Endothelial cell of umbilical vein (primary cell): Measurements from ENCODE around the gene ANTXRL.

Experiments
- EZH2 ChIP-seq: IDR thresholded peaks from 2 replicates; pipeline ENCODE4 v1.6.1; 2012; ENCODE audit warnings: borderline replicate concordance, low read depth, mild to moderate bottlenecking, moderate library complexity, low read length, inconsistent platforms; ENCODE audit not compliant: severe bottlenecking
- POLR2A ChIP-seq: IDR thresholded peaks from 2 replicates; pipeline ENCODE4 v1.6.1; 2012; ENCODE audit warnings: low read depth, mild to moderate bottlenecking, control low read depth, low read length
- POLR2AphosphoS5 ChIP-seq: IDR thresholded peaks from 2 replicates; pipeline ENCODE4 v1.6.1; 2012; ENCODE audit warnings: low read depth, mild to moderate bottlenecking, control low read depth, low read length, moderate library complexity; ENCODE audit not compliant: insufficient read depth
- TF ChIP-seq, protein P1 (sequence below), 2 donors: IDR thresholded peaks; 1 replicate in 1 of 2; 2 replicates in 1 of 2; pipeline ENCODE4 v1.5.1; 2011; ENCODE audit warnings: low read length in 2 of 2, mild to moderate bottlenecking in 2 of 2, moderate library complexity in 2 of 2, control low read depth in 1 of 2, inconsistent platforms in 1 of 2, low read depth in 1 of 2; ENCODE audit not compliant: insufficient read depth in 1 of 2; ENCODE audit errors: extremely low read depth in 1 of 2
- TF ChIP-seq, protein P2 (sequence below): IDR thresholded peaks from 2 replicates; pipeline ENCODE4 v1.6.1; 2011; ENCODE audit not compliant: insufficient read depth, insufficient read length

DNA sequence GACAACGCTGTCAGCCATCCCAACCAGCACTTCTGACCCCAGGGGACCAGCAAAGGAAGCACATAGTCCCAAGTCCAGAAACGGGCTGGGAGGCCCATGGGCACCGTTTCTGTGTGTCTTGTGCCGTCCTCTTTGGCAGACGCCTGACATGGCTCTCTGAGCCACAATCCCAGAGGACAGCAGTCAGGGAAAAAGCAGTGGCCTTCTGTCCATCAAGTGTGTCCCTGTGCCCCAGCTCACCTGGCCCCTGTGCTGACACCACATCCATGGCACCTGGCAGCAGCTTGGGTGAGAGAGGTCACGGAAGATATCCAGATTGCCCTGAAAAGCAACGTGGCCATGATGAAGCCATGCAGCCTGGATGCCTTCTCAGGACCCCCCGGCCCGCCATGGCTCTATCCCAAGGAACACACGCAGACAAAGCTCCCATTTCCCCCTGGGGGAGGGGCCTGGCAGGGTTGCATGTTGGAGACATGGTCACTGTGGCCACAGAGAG, 38.1 kb upstream of the ANTXRL start:
- TF ChIP-seq, protein P1, sequence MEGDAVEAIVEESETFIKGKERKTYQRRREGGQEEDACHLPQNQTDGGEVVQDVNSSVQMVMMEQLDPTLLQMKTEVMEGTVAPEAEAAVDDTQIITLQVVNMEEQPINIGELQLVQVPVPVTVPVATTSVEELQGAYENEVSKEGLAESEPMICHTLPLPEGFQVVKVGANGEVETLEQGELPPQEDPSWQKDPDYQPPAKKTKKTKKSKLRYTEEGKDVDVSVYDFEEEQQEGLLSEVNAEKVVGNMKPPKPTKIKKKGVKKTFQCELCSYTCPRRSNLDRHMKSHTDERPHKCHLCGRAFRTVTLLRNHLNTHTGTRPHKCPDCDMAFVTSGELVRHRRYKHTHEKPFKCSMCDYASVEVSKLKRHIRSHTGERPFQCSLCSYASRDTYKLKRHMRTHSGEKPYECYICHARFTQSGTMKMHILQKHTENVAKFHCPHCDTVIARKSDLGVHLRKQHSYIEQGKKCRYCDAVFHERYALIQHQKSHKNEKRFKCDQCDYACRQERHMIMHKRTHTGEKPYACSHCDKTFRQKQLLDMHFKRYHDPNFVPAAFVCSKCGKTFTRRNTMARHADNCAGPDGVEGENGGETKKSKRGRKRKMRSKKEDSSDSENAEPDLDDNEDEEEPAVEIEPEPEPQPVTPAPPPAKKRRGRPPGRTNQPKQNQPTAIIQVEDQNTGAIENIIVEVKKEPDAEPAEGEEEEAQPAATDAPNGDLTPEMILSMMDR (IDR thresholded peaks at IDR 0.05; ENCODE audit: extremely low read depth in 1 of 2, insufficient read depth in 1 of 2, low read depth in 1 of 2, low read length in 2 of 2) = no peak
- TF ChIP-seq POLR2A = no peak
- TF ChIP-seq POLR2AphosphoS5 = no peak
- no peak for TF ChIP-seq EZH2
- TF ChIP-seq, protein P2, sequence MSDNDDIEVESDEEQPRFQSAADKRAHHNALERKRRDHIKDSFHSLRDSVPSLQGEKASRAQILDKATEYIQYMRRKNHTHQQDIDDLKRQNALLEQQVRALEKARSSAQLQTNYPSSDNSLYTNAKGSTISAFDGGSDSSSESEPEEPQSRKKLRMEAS = no peak
